ENCODE measurements around the gene LMAN1L. TPM values are rescaled to one million over a fixed set of nuclear protein-coding genes. Genes with fewer than 3 reads are reported as not detected.

The LMAN1L gene
- total RNA-seq, 4 donors from 2014 or later, result 3.5 TPM; not detected in 3

GRCh38 chr15:74869372-74869725 is 56.7 kb downstream of the LMAN1L start:
- Histone ChIP-seq H3K4me1 (peaks cover 49 to 83% of the 10 kb centered on the region in 2 donors), H3K27ac (peak overlapping the region; percentile 35 to 78 (median 67))

GRCh38 chr15:74869726-74870407 is 57.2 kb downstream of the LMAN1L start:
- TF ChIP-seq CTCF (IDR thresholded peaks at IDR 0.05), result no peak
- TF ChIP-seq POLR2A (IDR thresholded peaks at IDR 0.05), result no peak
- H3K4me3 ChIP-seq (replicated peaks in 1 of 3), result no peak overlapping the region
- WGBS, 2 donors, result 52 to 59% methylated on average over 6 of the region's 6 CpGs
- intact Hi-C loops (cut with DNase I), result no loop called here
- no peaks in the 10 kb centered on the region for H3K27me3 ChIP-seq
- H3K4me1 ChIP-seq, result peaks cover 46 to 78% of the 10 kb centered on the region in 2 donors
- no peaks in the 10 kb centered on the region for H3K36me3 ChIP-seq
- H3K27ac ChIP-seq, result peak overlapping the region; percentile 35 to 78 (median 67)
- H3K9me3 ChIP-seq, result no peaks in the 10 kb centered on the region
- peak; percentile 34 to 43 for DNase-seq

More at GRCh38 chr15:74869372-74869725, 56.7 kb downstream of the LMAN1L start:
- TF ChIP-seq POLR2A (IDR thresholded peaks at IDR 0.05), result no peak
- TF ChIP-seq CTCF (IDR thresholded peaks at IDR 0.05), result no peak
- no peak for DNase-seq
- intact Hi-C loops (cut with DNase I), result no loop called here
- Histone ChIP-seq H3K27me3 (no peaks in the 10 kb centered on the region), H3K4me3 (replicated peaks in 1 of 3) (no peak overlapping the region), H3K36me3 (no peaks in the 10 kb centered on the region), H3K9me3 (no peaks in the 10 kb centered on the region)

GRCh38 chr15:74870436-74871215 is 58.0 kb downstream of the LMAN1L start:
- peaks cover 46 to 71% of the 10 kb centered on the region in 2 donors for H3K4me1 ChIP-seq
- TF ChIP-seq CTCF (IDR thresholded peaks at IDR 0.05) (no peak), POLR2A (IDR thresholded peaks at IDR 0.05) (no peak)
- no peaks in the 10 kb centered on the region for H3K27me3 ChIP-seq
- intact Hi-C loops (cut with DNase I), result no loop called here
- H3K4me3 ChIP-seq (replicated peaks in 1 of 3), result no peak overlapping the region
- H3K27ac ChIP-seq, result peak overlapping the region; percentile 7 to 78 (median 67)
- H3K9me3 ChIP-seq, result no peaks in the 10 kb centered on the region
- WGBS, 2 donors, result 49 to 54% methylated on average over 6 of the region's 6 CpGs
- no peak for DNase-seq
- H3K36me3 ChIP-seq, result no peaks in the 10 kb centered on the region

GRCh38 chr15:74872702-74873035 is 60.0 kb downstream of the LMAN1L start:
- H3K9me3 ChIP-seq, result no peaks in the 10 kb centered on the region
- no peak for DNase-seq
- H3K27ac ChIP-seq, result peak overlapping the region; percentile 82 to 90 (median 88)
- intact Hi-C loops (cut with DNase I), result no loop called here
- H3K27me3 ChIP-seq, result no peaks in the 10 kb centered on the region
- TF ChIP-seq POLR2A (IDR thresholded peaks at IDR 0.05) (no peak), CTCF (IDR thresholded peaks at IDR 0.05) (no peak)
- H3K4me3 ChIP-seq (replicated peaks in 1 of 3), result peak overlapping the region; percentile 45 to 97 (median 59)
- 0 to 2% methylated on average over 6 to 11 of the region's 11 CpGs for WGBS, 2 donors
- peaks cover 39 to 54% of the 10 kb centered on the region in 2 donors for H3K4me1 ChIP-seq
- H3K36me3 ChIP-seq, result no peaks in the 10 kb centered on the region

Measured in thyroid gland (tissue), 4 donors.